ENCODE results near the gene BID. TPM values are rescaled to one million over a fixed set of nuclear protein-coding genes. Genes with fewer than 3 reads are reported as not detected.

Gene BID
- total and polyA plus RNA-seq, 8 donors, result 3.2 to 15.7 (median 7.9) TPM

DNA sequence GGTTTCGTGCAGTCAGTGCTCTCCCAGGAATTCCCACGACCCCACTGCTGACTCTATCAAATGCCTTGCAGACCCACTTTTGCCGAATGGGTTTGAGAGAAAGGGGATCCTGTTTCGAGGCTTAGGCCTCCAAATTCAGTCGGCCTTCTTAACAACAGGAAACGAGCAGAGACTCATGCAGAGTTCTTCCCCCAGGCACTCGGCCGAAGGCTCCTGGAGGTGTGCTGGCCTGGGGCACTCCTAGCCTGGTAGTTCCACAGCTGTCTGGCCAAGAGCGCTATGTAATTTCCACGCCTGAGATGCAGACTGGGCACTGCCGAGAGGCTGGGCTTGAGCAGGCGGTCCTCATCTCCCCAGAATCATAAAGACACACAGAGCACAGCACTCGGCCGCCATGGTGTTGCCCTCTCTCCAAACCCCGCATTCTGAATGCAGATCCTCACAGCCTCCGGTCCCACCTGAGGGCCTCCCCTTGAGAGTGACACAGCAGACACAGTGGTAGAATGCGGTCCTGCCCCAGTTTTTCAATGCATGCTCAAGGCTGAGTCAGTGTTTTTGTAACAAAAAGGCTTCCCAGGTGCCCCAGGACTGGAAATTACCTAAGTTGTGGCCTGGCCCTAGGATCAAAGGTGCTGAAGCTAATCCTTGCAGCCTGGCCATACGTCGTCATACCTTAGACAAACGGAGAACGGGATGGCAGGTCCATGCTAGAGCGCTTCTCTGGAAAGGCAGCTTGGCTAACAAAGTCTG, 30.2 kb upstream of the BID start:
- FAIRE-seq (no peak), DNase-seq (no peak), ATAC-seq (no peak)
- Histone ChIP-seq H3K27me3 (no peaks in the 10 kb centered on the region), H3K9me3 (no peaks in the 10 kb centered on the region), H3K4me1 (no peaks in the 10 kb centered on the region), H3K36me3 (peaks cover 0 to 15% (median 0%) of the 10 kb centered on the region in 3 donors), H3K4me3 (no peak overlapping the region), H3K27ac (no peak overlapping the region)
- WGBS, 2 donors, result 94 to 95% methylated on average over 22 of the region's 22 CpGs
- TF ChIP-seq, protein P1, sequence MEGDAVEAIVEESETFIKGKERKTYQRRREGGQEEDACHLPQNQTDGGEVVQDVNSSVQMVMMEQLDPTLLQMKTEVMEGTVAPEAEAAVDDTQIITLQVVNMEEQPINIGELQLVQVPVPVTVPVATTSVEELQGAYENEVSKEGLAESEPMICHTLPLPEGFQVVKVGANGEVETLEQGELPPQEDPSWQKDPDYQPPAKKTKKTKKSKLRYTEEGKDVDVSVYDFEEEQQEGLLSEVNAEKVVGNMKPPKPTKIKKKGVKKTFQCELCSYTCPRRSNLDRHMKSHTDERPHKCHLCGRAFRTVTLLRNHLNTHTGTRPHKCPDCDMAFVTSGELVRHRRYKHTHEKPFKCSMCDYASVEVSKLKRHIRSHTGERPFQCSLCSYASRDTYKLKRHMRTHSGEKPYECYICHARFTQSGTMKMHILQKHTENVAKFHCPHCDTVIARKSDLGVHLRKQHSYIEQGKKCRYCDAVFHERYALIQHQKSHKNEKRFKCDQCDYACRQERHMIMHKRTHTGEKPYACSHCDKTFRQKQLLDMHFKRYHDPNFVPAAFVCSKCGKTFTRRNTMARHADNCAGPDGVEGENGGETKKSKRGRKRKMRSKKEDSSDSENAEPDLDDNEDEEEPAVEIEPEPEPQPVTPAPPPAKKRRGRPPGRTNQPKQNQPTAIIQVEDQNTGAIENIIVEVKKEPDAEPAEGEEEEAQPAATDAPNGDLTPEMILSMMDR (IDR thresholded peaks at IDR 0.05), result no peak
- intact Hi-C loops (cut with DNase I), result no loop called here

DNA sequence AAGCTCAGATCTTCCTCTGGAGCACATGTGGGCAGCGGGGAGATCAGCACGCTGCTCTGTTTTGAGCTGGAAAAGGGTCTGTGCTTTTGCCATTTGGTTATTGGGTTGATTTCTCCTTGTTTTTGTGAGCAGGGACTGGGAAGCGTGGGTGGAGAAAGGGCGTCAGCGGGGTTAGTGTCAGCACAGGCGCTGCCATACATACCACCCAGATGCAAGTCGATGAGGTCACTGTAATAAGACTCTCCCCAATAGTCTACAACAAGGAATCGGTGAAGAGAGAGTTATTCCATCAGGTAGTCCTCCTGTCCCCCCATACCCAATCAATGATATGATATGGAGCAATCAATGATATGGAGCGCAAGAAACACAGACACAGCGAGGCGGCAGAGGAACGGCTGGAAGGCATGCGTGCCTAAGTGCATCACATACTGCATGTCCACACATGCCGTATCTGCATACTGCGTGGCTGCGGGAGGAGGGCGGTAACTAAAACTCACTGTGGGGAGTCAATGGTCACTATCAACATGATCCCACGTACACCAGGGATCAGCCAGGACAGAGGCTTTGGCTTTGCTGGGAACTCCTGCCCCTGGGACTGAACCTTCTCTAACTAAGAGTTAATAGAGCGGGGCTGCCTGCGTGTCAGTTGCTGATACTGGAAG, 29.5 kb upstream of the BID start:
- 94 to 97% methylated on average over 20 of the region's 20 CpGs for WGBS, 2 donors
- Histone ChIP-seq H3K9me3 (no peaks in the 10 kb centered on the region), H3K27me3 (no peaks in the 10 kb centered on the region), H3K36me3 (peaks cover 0 to 15% (median 0%) of the 10 kb centered on the region in 3 donors), H3K27ac (no peak overlapping the region), H3K4me1 (no peaks in the 10 kb centered on the region), H3K4me3 (no peak overlapping the region)
- DNase-seq (no peak), ATAC-seq (no peak), FAIRE-seq (no peak)
- TF ChIP-seq, protein P1 (IDR thresholded peaks at IDR 0.05), result no peak
- intact Hi-C loops (cut with DNase I), result no loop called here

DNA sequence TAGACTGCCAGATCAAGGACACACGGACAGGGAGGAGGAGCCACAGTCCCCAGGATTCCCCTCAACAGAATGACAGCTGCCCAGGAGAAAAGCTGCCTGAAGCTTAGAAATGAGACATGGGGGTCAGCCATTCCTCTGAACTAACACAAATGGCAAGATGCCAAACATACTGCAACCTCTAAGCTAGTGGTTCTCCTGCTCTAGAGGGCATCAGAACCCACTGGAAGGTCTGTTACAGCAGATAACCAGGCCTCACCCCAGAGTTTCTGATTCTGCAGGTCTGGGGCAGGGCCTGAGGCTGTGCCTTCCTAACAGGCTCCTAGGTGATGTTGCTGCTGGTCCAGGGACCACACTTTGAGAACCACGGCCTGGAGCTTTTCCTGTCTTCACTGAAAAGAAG, 28.6 kb upstream of the BID start:
- H3K27me3 ChIP-seq, result no peaks in the 10 kb centered on the region
- H3K4me1 ChIP-seq, result no peaks in the 10 kb centered on the region
- H3K27ac ChIP-seq, result no peak overlapping the region
- intact Hi-C loops (cut with DNase I), result no loop called here
- H3K36me3 ChIP-seq, result peaks cover 0 to 14% (median 0%) of the 10 kb centered on the region in 3 donors
- no peak for ATAC-seq
- no peaks in the 10 kb centered on the region for H3K9me3 ChIP-seq
- 88 to 95% methylated on average over 2 of the region's 2 CpGs for WGBS, 2 donors
- H3K4me3 ChIP-seq, result no peak overlapping the region
- no peak for DNase-seq
- TF ChIP-seq, protein P1 (IDR thresholded peaks at IDR 0.05), result no peak
- no peak for FAIRE-seq

DNA sequence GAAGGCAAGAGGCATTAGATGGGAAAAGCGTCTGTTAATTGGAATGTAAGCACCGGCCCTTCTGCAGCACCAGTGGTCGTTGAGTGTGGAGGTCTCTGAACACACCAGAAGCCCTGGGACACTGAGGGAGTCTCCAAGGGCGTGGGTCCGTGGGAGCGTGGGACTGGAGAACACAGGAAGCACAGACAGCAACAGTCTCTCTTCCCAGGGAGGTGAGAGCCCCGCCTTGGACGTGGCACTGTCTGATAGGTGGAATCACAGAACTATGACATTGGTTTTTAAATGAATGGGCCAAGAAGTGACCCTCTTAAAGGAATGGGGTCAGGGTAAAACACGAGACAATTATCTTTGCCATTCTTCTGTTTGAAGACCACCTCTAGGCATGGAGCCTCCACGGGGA, 28.1 kb upstream of the BID start:
- Histone ChIP-seq H3K27ac (no peak overlapping the region), H3K9me3 (no peaks in the 10 kb centered on the region), H3K36me3 (peaks cover 0 to 10% (median 0%) of the 10 kb centered on the region in 3 donors), H3K4me1 (no peaks in the 10 kb centered on the region), H3K27me3 (no peaks in the 10 kb centered on the region), H3K4me3 (no peak overlapping the region)
- intact Hi-C loops (cut with DNase I), result no loop called here
- TF ChIP-seq, protein P1 (IDR thresholded peaks at IDR 0.05), result no peak
- FAIRE-seq (no peak), DNase-seq (no peak), ATAC-seq (no peak)
- 91 to 94% methylated on average over 10 of the region's 10 CpGs for WGBS, 2 donors

All from pancreas (tissue), 10 donors.